HepG2 (cell line): Measurements from ENCODE around the gene SH2D3C. TPM values are rescaled to one million over a fixed set of nuclear protein-coding genes. Genes with fewer than 3 reads are reported as not detected.

ENCODE experiments used
- CBX2 ChIP-seq, 2 experiments: fragments of 200-600 bp in 1 of 2; sonication (generic); formaldehyde crosslinking in 1 of 2; IDR thresholded peaks; 2 replicates each; pipeline versions ENCODE4 v1.7.0 to v1.8.1; 2018 to 2022; ENCODE audit warnings: low read depth in 2 of 2, low read length in 1 of 2, mild to moderate bottlenecking in 1 of 2, missing genetic modification reagents in 1 of 2
- JUND ChIP-seq: sonication (generic); formaldehyde crosslinking; IDR thresholded peaks from 2 replicates; pipeline ENCODE4 v1.8.0; 2022; ENCODE audit warnings: mild to moderate bottlenecking, missing genetic modification reagents
- KDM6A ChIP-seq: IDR thresholded peaks from 2 replicates; pipeline ENCODE4 v1.6.1; 2016; ENCODE audit warnings: low read depth
- MEIS2 ChIP-seq: sonication (generic); formaldehyde crosslinking; IDR thresholded peaks from 2 replicates; pipeline ENCODE4 v1.9.0; 2021; ENCODE audit warnings: mild to moderate bottlenecking, missing genetic modification reagents
- RNF2 ChIP-seq: fragments of 450-650 bp; conservative IDR thresholded peaks from 2 replicates; pipeline ENCODE4 v1.6.1; 2016; ENCODE audit warnings: low read depth
- SAFB2 ChIP-seq: sonication (generic); formaldehyde crosslinking; IDR thresholded peaks from 2 replicates; pipeline ENCODE4 v1.5.1; 2020; ENCODE audit warnings: missing genetic modification reagents, low read depth, mild to moderate bottlenecking, borderline replicate concordance
- SIN3A ChIP-seq: IDR thresholded peaks from 2 replicates; pipeline ENCODE4 v1.6.1; 2011; ENCODE audit warnings: low read depth, mild to moderate bottlenecking, control low read depth, low read length, borderline replicate concordance
- TEAD2 ChIP-seq: sonication (generic); formaldehyde crosslinking; IDR thresholded peaks from 2 replicates; pipeline ENCODE4 v1.9.0; 2021; ENCODE audit warnings: missing genetic modification reagents
- THRA ChIP-seq: sonication (generic); formaldehyde crosslinking; IDR thresholded peaks from 2 replicates; pipeline ENCODE4 v1.4.0; 2020; ENCODE audit warnings: missing genetic modification reagents, borderline replicate concordance
- ZBTB34 ChIP-seq: sonication (generic); formaldehyde crosslinking; IDR thresholded peaks from 2 replicates; pipeline ENCODE4 v1.8.0; 2022; ENCODE audit warnings: mild to moderate bottlenecking, missing genetic modification reagents
- ZNF121 ChIP-seq: sonication (generic); formaldehyde crosslinking; IDR thresholded peaks from 2 replicates; pipeline ENCODE4 v1.5.0; 2020; ENCODE audit warnings: mild to moderate bottlenecking, missing genetic modification reagents
- ZNF432 ChIP-seq: sonication (generic); formaldehyde crosslinking; IDR thresholded peaks from 2 replicates; pipeline ENCODE4 v1.5.0; 2020; ENCODE audit warnings: missing genetic modification reagents, mild to moderate bottlenecking, borderline replicate concordance
- ZNF550 ChIP-seq: sonication (generic); formaldehyde crosslinking; IDR thresholded peaks from 2 replicates; pipeline ENCODE4 v1.4.0; 2020; ENCODE audit warnings: mild to moderate bottlenecking, missing genetic modification reagents, borderline replicate concordance
- ZNF646 ChIP-seq: sonication (generic); formaldehyde crosslinking; IDR thresholded peaks from 2 replicates; pipeline ENCODE4 v1.9.0; 2021; ENCODE audit warnings: mild to moderate bottlenecking, missing genetic modification reagents
- ZNF710 ChIP-seq: sonication (generic); formaldehyde crosslinking; IDR thresholded peaks from 2 replicates; pipeline ENCODE4 v1.5.0; 2020; ENCODE audit warnings: mild to moderate bottlenecking, missing genetic modification reagents, borderline replicate concordance
- ZNF891 ChIP-seq: sonication (generic); formaldehyde crosslinking; IDR thresholded peaks from 2 replicates; pipeline ENCODE4 v1.5.0; 2020; ENCODE audit warnings: mild to moderate bottlenecking, missing genetic modification reagents
- polyA plus RNA-seq, 8 experiments: library from polyadenylated mRNA; depleted of rRNA in 3 of 8; stranded (reverse) in 7 of 8; unstranded in 1 of 8; fragments of >200 nt; fragmentation: Illumina TruSeq in 4 of 8; extraction: Trizol in 4 of 8; gene quantifications; 2 replicates each; pipeline versions ENCODE4 v1.2.1 to v1.2.3, GENCODE V29; 2011 to 2016; ENCODE audit warnings: low read depth in 4 of 8, missing spikeins in 1 of 8, mixed read lengths in 1 of 8; ENCODE audit not compliant: insufficient read depth in 1 of 8
- total RNA-seq, 5 experiments: library from RNA; depleted of rRNA; stranded (reverse); fragments of >200 nt; fragmentation: Illumina TruSeq; extraction: Trizol; gene quantifications; 2 replicates each; pipeline ENCODE4 v1.2.3, GENCODE V29; 2016; ENCODE audit warnings: low read depth in 1 of 5

The SH2D3C gene
- total and polyA plus RNA-seq, 2 of the 13 experiments (the other 11 are each of a cell fraction or from before 2014, with no cell fraction given) = not detected

- TF ChIP-seq ZNF710 (CRISPR knock-in tag) = 0 out of 2 replicates have a peak, but pooled peaks have one; percentile 38
- no peak for TF ChIP-seq ZNF121 (CRISPR knock-in tag)
- TF ChIP-seq ZNF550 (CRISPR knock-in tag) = no peak
- TF ChIP-seq ZNF432 (CRISPR knock-in tag) = no peak
- TF ChIP-seq SAFB2 (CRISPR knock-in tag) = no peak
- TF ChIP-seq ZNF891 (CRISPR knock-in tag) = no peak
- TF ChIP-seq KDM6A (CRISPR knock-in tag) = no peak
- TF ChIP-seq CBX2 (IDR thresholded peaks at IDR 0.05; ENCODE audit: low read depth, low read length) = no peak
- TF ChIP-seq CBX2 (CRISPR knock-in tag; IDR thresholded peaks at IDR 0.05; ENCODE audit: low read depth) = no peak
- no peak for TF ChIP-seq RNF2
- peak; percentile 73; the same call in 1 of the 2 replicates for TF ChIP-seq THRA (CRISPR knock-in tag)
- no peak for TF ChIP-seq ZBTB34 (CRISPR knock-in tag)
- TF ChIP-seq ZNF646 (CRISPR knock-in tag) = no peak
- peak; percentile 52; the same call in 1 of the 2 replicates for TF ChIP-seq MEIS2
- no peak for TF ChIP-seq JUND (CRISPR knock-in tag)
- no peak for TF ChIP-seq TEAD2
- TF ChIP-seq SIN3A = peak; percentile 31; the same call in 1 of the 2 replicates
Observed at GRCh38 chr9:127825319-127826051, 47.0 kb upstream of the SH2D3C start (continued).
